ENCODE measurements around the gene EXOC3L2. TPM values are rescaled to one million over a fixed set of nuclear protein-coding genes. Genes with fewer than 3 reads are reported as not detected.

The EXOC3L2 gene
- total and polyA plus RNA-seq, 2 donors (not counting 3 experiments of a cell fraction or from before 2014, with no cell fraction given), result 0.66 to 1.8 TPM

GRCh38 chr19:45279587-45280192 is 34.5 kb upstream of the EXOC3L2 start:
- TF ChIP-seq EZH2 (IDR thresholded peaks at IDR 0.05; ENCODE audit: borderline replicate concordance, low read depth, low read length, severe bottlenecking) (no peak), JUN (IDR thresholded peaks at IDR 0.05; ENCODE audit: borderline replicate concordance, insufficient read depth, insufficient read length, low read depth) (no peak), POLR2AphosphoS5 (IDR thresholded peaks at IDR 0.05; ENCODE audit: insufficient read depth, low read depth, low read length) (no peak), FOS (IDR thresholded peaks at IDR 0.05; ENCODE audit: borderline replicate concordance, insufficient read depth, low read length) (no peak), MYC (IDR thresholded peaks at IDR 0.05; ENCODE audit: low read depth, low read length) (no peak), GATA2 (IDR thresholded peaks at IDR 0.05; ENCODE audit: insufficient read depth, insufficient read length, low read depth, low read length) (no peak)
- dilution Hi-C loops (cut with MboI; ENCODE audit: extremely low pct_ligation_motif_present, low sequenced_read_pairs), result no loop called here
- H3K79me2 ChIP-seq (ENCODE audit: control insufficient read depth, insufficient read depth, low read length), result no peaks in the 10 kb centered on the region
- FAIRE-seq, result no peak
- no peaks in the 10 kb centered on the region for H3K9me1 ChIP-seq (replicated peaks; ENCODE audit: control insufficient read depth, extremely low read depth, insufficient read depth, low read length)
- no peak overlapping the region for H2AFZ ChIP-seq (ENCODE audit: low read depth, low read length)
- no TSS peak for BruUV-seq (replicated peaks)
- ChIA-PET POLR2A (interaction anchor here (0.5 kb wide), 1 partner anchor 18 kb away, joined by 3 read pairs; no protein-coding TSS in a partner anchor), CTCF (no interaction called here)
- peaks cover 0 to 16% of the 10 kb centered on the region in 2 experiments for H3K36me3 ChIP-seq (ENCODE audit: control insufficient read depth in 2 of 2, extremely low read depth in 1 of 2, insufficient read depth in 2 of 2, low read length in 2 of 2)
- no peaks in the 10 kb centered on the region for H3K9me3 ChIP-seq (replicated peaks; ENCODE audit: control insufficient read depth, insufficient read depth, low read length)
- H3K4me2 ChIP-seq (ENCODE audit: insufficient read depth, low read length), result no peak overlapping the region
- peaks cover 15% of the 10 kb centered on the region for H3K4me1 ChIP-seq (ENCODE audit: control insufficient read depth, extremely low read depth, insufficient read depth, low read length)
- no peak overlapping the region for H3K27ac ChIP-seq (ENCODE audit: insufficient read depth, low read depth, low read length)
- H3K9ac ChIP-seq (replicated peaks; ENCODE audit: extremely low read depth, insufficient read depth, low read length), result no peak overlapping the region
- no peaks in the 10 kb centered on the region for H3K27me3 ChIP-seq (ENCODE audit: control insufficient read depth in 2 of 2, insufficient read depth in 2 of 2, low read length in 2 of 2)
- no peaks in the 10 kb centered on the region for H4K20me1 ChIP-seq (replicated peaks; ENCODE audit: control insufficient read depth, extremely low read depth, insufficient read depth, low read length)
- no peak overlapping the region for H3K4me3 ChIP-seq (replicated peaks in 1 of 3; ENCODE audit: insufficient read depth in 1 of 3, low read depth in 1 of 3, low read length in 3 of 3)
- no peak for DNase-seq (ENCODE audit: low read depth, low spot score)
- intact Hi-C loops (cut with micrococcal nuclease), result no loop called here

GRCh38 chr19:45278087-45278486 is 32.9 kb upstream of the EXOC3L2 start:
- CTCF ChIA-PET, result no interaction called here
- BruUV-seq (replicated peaks), result no TSS peak

More at GRCh38 chr19:45278087-45278486, 32.9 kb upstream of the EXOC3L2 start:
- intact Hi-C loops (cut with micrococcal nuclease), result no loop called here
- Histone ChIP-seq H3K79me2 (ENCODE audit: control insufficient read depth, insufficient read depth, low read length) (no peaks in the 10 kb centered on the region), H2AFZ (ENCODE audit: low read depth, low read length) (no peak overlapping the region), H3K36me3 (ENCODE audit: control insufficient read depth in 2 of 2, extremely low read depth in 1 of 2, insufficient read depth in 2 of 2, low read length in 2 of 2) (peaks cover 0 to 19% of the 10 kb centered on the region in 2 experiments), H3K9me3 (replicated peaks; ENCODE audit: control insufficient read depth, insufficient read depth, low read length) (no peaks in the 10 kb centered on the region), H3K4me3 (replicated peaks in 1 of 3; ENCODE audit: insufficient read depth in 1 of 3, low read depth in 1 of 3, low read length in 3 of 3) (no peak overlapping the region), H3K4me1 (ENCODE audit: control insufficient read depth, extremely low read depth, insufficient read depth, low read length) (peaks cover 20% of the 10 kb centered on the region), H3K4me2 (ENCODE audit: insufficient read depth, low read length) (no peak overlapping the region), H3K27me3 (ENCODE audit: control insufficient read depth in 2 of 2, insufficient read depth in 2 of 2, low read length in 2 of 2) (no peaks in the 10 kb centered on the region), H3K27ac (ENCODE audit: insufficient read depth, low read depth, low read length) (no peak overlapping the region), H4K20me1 (replicated peaks; ENCODE audit: control insufficient read depth, extremely low read depth, insufficient read depth, low read length) (no peaks in the 10 kb centered on the region), H3K9me1 (replicated peaks; ENCODE audit: control insufficient read depth, extremely low read depth, insufficient read depth, low read length) (no peaks in the 10 kb centered on the region), H3K9ac (replicated peaks; ENCODE audit: extremely low read depth, insufficient read depth, low read length) (no peak overlapping the region)
- TF ChIP-seq GATA2 (IDR thresholded peaks at IDR 0.05; ENCODE audit: insufficient read depth, insufficient read length, low read depth, low read length) (no peak), MYC (IDR thresholded peaks at IDR 0.05; ENCODE audit: low read depth, low read length) (no peak), MAX (IDR thresholded peaks at IDR 0.05; ENCODE audit: insufficient read depth, insufficient read length) (no peak), FOS (IDR thresholded peaks at IDR 0.05; ENCODE audit: borderline replicate concordance, insufficient read depth, low read length) (no peak), JUN (IDR thresholded peaks at IDR 0.05; ENCODE audit: borderline replicate concordance, insufficient read depth, insufficient read length, low read depth) (no peak), POLR2A (IDR thresholded peaks at IDR 0.05; ENCODE audit: low read depth, low read length) (no peak), POLR2AphosphoS5 (IDR thresholded peaks at IDR 0.05; ENCODE audit: insufficient read depth, low read depth, low read length) (no peak), CTCF (IDR thresholded peaks at IDR 0.05; ENCODE audit: extremely low read depth in 1 of 2, insufficient read depth in 1 of 2, low read depth in 1 of 2, low read length in 2 of 2) (no peak), EZH2 (IDR thresholded peaks at IDR 0.05; ENCODE audit: borderline replicate concordance, low read depth, low read length, severe bottlenecking) (no peak)
- DNase-seq (ENCODE audit: low read depth, low spot score) (no peak), FAIRE-seq (no peak)
- dilution Hi-C loops (cut with MboI; ENCODE audit: extremely low pct_ligation_motif_present, low sequenced_read_pairs), result no loop called here
- POLR2A ChIA-PET, result interaction anchor here (0.6 kb wide), 1 partner anchor 39 kb away, joined by 3 read pairs; no protein-coding TSS in a partner anchor
